Subcutaneous adipose tissue (tissue), 4 donors: ENCODE results near the gene GJB2. TPM values are rescaled to one million over a fixed set of nuclear protein-coding genes. Genes with fewer than 3 reads are reported as not detected.

Experiments
- total RNA-seq, 4 donors: library from RNA; depleted of rRNA; stranded (reverse); fragments of >200 nt; gene quantifications; one replicate each; pipeline ENCODE4 v1.1.0, GENCODE V29; 2016
- TF ChIP-seq, protein P1 (sequence below): fragments of 450-650 bp; IDR thresholded peaks from one replicate; pipeline ENCODE4 v1.5.1; 2016; ENCODE audit warnings: low read depth, mild to moderate bottlenecking, control low read depth, antibody characterized with exemption, moderate library complexity

The GJB2 gene
- total RNA-seq, 4 donors from 2014 or later: not detected

DNA sequence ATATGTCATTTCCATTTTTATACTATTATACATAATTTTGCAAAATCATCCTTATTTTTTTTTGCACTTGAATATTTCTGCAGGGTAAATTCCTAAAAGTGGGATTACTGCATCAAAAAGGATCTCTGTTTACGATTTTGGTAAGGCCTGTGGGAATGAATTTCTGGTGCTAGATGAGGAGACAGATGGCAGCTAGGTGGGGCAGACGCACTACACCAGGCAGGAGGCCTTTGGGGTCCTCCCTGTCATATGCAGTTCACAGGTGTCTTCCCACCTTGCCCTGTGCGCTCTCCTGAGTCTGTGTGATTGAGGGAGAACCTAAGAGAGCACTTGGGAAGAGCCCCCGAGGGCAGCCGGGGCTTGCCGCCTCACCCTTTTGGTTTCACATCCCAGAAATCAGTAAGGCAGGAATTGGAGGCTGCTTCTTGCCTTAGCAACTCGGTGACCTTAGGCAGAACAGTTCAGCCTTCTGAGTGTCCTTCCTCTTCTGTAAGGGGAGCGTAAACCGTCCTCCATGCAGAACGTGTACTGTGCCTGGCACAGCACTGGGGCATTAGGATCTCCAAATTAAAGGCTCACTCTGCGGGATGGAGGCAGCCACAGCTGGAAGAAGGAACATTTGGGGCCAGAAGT lies 13.4 kb upstream of the GJB2 start:
- TF ChIP-seq, protein P1, sequence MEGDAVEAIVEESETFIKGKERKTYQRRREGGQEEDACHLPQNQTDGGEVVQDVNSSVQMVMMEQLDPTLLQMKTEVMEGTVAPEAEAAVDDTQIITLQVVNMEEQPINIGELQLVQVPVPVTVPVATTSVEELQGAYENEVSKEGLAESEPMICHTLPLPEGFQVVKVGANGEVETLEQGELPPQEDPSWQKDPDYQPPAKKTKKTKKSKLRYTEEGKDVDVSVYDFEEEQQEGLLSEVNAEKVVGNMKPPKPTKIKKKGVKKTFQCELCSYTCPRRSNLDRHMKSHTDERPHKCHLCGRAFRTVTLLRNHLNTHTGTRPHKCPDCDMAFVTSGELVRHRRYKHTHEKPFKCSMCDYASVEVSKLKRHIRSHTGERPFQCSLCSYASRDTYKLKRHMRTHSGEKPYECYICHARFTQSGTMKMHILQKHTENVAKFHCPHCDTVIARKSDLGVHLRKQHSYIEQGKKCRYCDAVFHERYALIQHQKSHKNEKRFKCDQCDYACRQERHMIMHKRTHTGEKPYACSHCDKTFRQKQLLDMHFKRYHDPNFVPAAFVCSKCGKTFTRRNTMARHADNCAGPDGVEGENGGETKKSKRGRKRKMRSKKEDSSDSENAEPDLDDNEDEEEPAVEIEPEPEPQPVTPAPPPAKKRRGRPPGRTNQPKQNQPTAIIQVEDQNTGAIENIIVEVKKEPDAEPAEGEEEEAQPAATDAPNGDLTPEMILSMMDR: no peak

DNA sequence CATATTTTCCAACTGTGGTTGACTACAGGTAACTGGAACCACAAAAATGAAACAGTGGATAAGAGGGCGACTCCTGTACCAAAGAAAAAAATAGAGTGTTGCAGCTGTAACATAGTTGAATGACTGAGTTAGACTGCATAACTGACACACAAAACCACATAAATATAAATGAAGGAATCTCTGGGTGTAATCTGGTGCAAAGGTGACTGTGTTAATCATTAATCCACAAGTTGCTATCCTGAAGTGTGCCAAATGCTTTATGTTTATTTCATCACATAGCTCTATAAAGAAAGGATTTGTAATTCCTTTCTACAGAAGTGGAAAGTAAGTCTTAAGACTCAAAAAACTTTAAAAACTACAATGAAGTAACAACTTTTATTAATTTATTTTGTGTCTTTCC lies 6.0 kb upstream of the GJB2 start:
- TF ChIP-seq, protein P1: no peak

DNA sequence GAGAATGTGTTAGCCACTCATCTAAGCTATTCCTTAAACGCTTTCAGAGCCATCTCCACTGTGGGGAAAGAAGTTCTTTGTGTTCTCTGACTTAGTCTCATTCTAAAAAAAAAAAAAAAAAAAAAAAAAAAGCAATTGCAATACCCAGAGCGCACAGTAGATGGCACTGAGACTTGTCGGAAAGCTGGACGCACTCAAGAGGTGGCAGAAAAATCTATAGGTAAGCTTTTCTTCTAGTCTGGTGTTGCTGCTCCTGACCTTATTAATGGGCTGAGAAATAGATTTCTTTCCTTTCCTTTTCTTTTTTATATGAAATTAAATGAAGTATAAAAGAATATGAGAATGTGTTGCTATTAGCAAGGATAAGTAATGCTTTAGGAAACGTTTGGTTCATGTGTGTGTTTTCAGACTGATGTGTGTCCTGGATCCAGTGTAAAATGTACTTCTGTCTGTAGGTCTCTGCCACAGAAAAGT lies 4.7 kb upstream of the GJB2 start:
- TF ChIP-seq, protein P1: no peak

DNA sequence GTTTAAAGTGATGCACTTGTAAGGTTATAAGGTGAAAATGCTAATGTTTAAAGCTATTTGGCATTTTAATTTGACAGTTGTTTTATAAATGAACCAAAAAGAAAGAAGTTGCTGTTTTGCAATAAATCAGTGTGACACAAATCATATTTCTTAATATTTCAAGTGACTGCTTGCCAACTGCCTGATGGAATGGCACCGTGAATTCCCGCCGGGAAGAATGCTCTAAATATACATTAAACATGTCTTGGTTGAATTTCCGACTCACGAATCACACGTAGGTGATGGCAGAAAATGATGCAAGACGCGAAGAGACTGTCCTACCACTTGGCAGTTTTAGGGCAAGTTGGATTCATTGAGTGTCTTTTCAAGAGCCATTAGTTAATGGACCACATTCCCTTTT lies 3.1 kb upstream of the GJB2 start:
- TF ChIP-seq, protein P1: no peak

DNA sequence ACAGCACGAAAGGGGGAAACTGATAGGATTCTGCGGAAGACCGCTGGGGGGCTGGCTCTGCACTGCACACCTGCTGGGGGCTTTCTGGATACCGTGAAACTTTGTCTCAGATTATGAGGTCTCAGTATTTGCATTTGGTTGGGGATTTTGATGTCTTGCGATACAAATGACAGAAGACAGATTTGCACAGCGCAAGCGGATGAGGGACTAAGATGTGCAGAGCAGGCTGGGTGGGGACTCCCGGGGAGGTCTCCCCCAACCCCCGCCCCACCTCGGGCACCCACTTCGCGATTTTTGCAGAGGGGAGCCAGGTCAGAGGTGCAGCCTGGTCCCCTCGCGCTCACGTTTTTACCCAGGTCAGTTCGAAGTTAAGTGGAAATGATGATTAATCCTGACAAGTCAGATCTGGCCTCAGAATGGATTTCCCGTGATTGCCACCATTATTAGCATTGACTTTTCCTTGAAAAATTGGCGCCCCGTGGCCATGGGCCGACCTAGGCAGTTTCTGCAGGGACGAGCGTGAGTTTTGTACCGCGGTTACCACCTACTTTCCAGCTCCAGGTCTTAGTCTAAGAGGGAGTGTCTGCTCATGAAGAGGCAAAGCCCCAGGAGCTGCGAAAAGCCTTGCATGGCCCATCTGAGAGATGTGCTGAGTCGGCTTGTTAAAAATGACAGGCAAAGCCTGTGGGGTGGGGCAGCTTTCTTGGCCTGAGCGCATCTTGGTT lies 1.3 kb upstream of the GJB2 start:
- TF ChIP-seq, protein P1: no peak

DNA sequence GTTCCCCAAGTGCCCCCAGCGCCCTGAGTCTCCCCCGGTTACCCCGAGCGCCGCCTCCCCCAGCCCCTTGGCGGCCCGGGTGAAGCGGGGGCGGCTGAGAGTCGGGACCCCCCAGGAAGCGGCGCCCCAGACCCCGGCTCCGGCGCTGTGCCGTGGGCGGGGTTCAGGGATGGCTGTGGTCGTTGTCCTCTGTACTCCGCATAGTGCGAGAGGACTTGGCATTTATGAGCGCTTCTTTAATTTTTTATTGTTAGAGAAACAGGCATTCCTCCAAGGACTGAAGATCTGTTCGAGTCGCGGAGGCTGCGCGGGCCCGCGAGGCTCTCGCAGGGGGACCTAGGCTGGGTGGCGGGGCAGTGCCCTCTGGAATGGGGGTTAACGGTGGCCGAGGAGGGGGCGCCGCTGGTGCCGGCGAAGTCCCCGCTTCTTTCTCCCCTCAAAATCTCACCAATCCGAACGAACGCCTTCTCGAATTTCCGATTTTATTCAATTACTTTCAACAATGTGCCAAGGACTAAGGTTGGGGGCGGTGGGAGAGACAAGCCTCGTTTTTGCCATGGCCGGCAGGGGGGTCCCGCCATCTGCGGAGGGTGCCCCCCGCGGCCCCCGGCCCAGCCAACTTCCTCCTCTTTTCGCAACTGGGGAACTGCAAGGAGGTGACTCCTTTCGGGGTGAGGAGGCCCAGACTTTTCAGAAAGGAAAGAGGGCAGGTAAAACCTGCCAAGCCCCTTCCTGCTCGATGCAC lies 596 bp upstream of the GJB2 start:
- TF ChIP-seq, protein P1: no peak
